Trophoblast cell (in vitro differentiated cells and primary cell): Measurements from ENCODE around the gene OMP.

ENCODE experiments used
- DNase-seq, 2 donors: peaks; one replicate each; pipeline ENCODE4 v3.0.0-alpha.2; 2016
- H2AFZ ChIP-seq: 2 replicates; pipeline ENCODE4 v1.6.1; 2013; ENCODE audit warnings: low read length, moderate library complexity, mild to moderate bottlenecking; ENCODE audit not compliant: insufficient read depth, poor library complexity
- H2AK5ac ChIP-seq: 2 replicates; pipeline ENCODE4 v1.6.1; 2013; ENCODE audit warnings: mild to moderate bottlenecking, low read length
- H2BK120ac ChIP-seq: 2 replicates; pipeline ENCODE4 v1.6.1; 2013; ENCODE audit warnings: low read length, mild to moderate bottlenecking, moderate library complexity; ENCODE audit not compliant: insufficient read depth, poor library complexity
- H2BK12ac ChIP-seq: 2 replicates; pipeline ENCODE4 v1.6.1; 2013; ENCODE audit warnings: mild to moderate bottlenecking, low read length, moderate library complexity
- H2BK5ac ChIP-seq: 2 replicates; pipeline ENCODE4 v1.6.1; 2013; ENCODE audit warnings: low read length, low read depth, moderate library complexity, mild to moderate bottlenecking; ENCODE audit not compliant: poor library complexity
- H3K14ac ChIP-seq: 2 replicates; pipeline ENCODE4 v1.6.1; 2013; ENCODE audit warnings: mild to moderate bottlenecking, low read length
- H3K18ac ChIP-seq: 2 replicates; pipeline ENCODE4 v1.6.1; 2013; ENCODE audit warnings: mild to moderate bottlenecking, low read length
- H3K23ac ChIP-seq: 2 replicates; pipeline ENCODE4 v1.6.1; 2013; ENCODE audit warnings: low read length
- H3K27ac ChIP-seq: 2 replicates; pipeline ENCODE4 v1.5.1; 2013; ENCODE audit warnings: low read depth, mild to moderate bottlenecking, inconsistent platforms, low read length, moderate library complexity
- H3K27me3 ChIP-seq: 2 replicates; pipeline ENCODE4 v1.6.1; 2013; ENCODE audit warnings: inconsistent platforms, mild to moderate bottlenecking, low read length, moderate library complexity; ENCODE audit not compliant: insufficient read depth
- H3K36me3 ChIP-seq, 2 experiments: 1 replicate in 1 of 2; 2 replicates in 1 of 2; pipeline ENCODE4 v1.6.1; 2013; ENCODE audit warnings: low read length in 2 of 2, mild to moderate bottlenecking in 2 of 2, moderate library complexity in 1 of 2; ENCODE audit not compliant: insufficient read depth in 2 of 2, control insufficient read depth in 1 of 2
- H3K4ac ChIP-seq: 2 replicates; pipeline ENCODE4 v1.6.1; 2013; ENCODE audit warnings: low read depth, mild to moderate bottlenecking, low read length, moderate library complexity
- H3K4me1 ChIP-seq, 2 experiments: 1 replicate in 1 of 2; 2 replicates in 1 of 2; pipeline ENCODE4 v1.6.1; 2013; ENCODE audit warnings: low read length in 2 of 2, mild to moderate bottlenecking in 2 of 2, moderate library complexity in 1 of 2; ENCODE audit not compliant: insufficient read depth in 2 of 2, control insufficient read depth in 1 of 2
- H3K4me2 ChIP-seq: 2 replicates; pipeline ENCODE4 v1.6.1; 2013; ENCODE audit warnings: inconsistent platforms, mild to moderate bottlenecking, low read length, moderate library complexity
- H3K4me3 ChIP-seq: 2 replicates; pipeline ENCODE4 v1.5.1; 2013; ENCODE audit warnings: mild to moderate bottlenecking, low read depth, low read length, inconsistent platforms
- H3K79me1 ChIP-seq: one replicate; pipeline ENCODE4 v1.6.1; 2013; ENCODE audit warnings: low read length
- H3K79me2 ChIP-seq: 2 replicates; pipeline ENCODE4 v1.6.1; 2013; ENCODE audit warnings: low read length, mild to moderate bottlenecking; ENCODE audit not compliant: control insufficient read depth, insufficient read depth, poor library complexity
- H3K9ac ChIP-seq: 2 replicates; pipeline ENCODE4 v1.6.1; 2013; ENCODE audit warnings: mild to moderate bottlenecking, low read length
- H3K9me3 ChIP-seq: 2 replicates; pipeline ENCODE4 v1.6.1; 2013; ENCODE audit warnings: low read depth, mild to moderate bottlenecking, control low read depth, inconsistent platforms, low read length; ENCODE audit not compliant: insufficient read depth
- H4K12ac ChIP-seq: 2 replicates; pipeline ENCODE4 v1.6.1; 2013; ENCODE audit warnings: low read depth, mild to moderate bottlenecking, low read length, moderate library complexity
- H4K8ac ChIP-seq: 2 replicates; pipeline ENCODE4 v1.6.1; 2013; ENCODE audit warnings: low read depth, mild to moderate bottlenecking, low read length, moderate library complexity
- H4K91ac ChIP-seq: one replicate; pipeline ENCODE4 v1.6.1; 2013; ENCODE audit warnings: low read depth, mild to moderate bottlenecking, low read length, moderate library complexity
- WGBS: extraction: QIAGEN DNeasy Blood & Tissue Kit; methylation state at CpG from one replicate; pipeline ENCODE4 v1.1.7; 2013; ENCODE audit warnings: missing lambda C conversion rate; ENCODE audit not compliant: insufficient read length, insufficient coverage; ENCODE audit errors: extremely low coverage; 5-methylcytosine and 5-hydroxymethylcytosine counted together

Gene OMP

GRCh38 chr11:77082838-77083565, 19.6 kb upstream of the OMP start:
- H3K23ac ChIP-seq, result no peak overlapping the region
- H2AK5ac ChIP-seq, result no peak overlapping the region
- DNase-seq, result no peak
- no peak overlapping the region for H3K4ac ChIP-seq
- H3K14ac ChIP-seq, result no peak overlapping the region
- no peaks in the 10 kb centered on the region for H3K27me3 ChIP-seq
- H3K4me1 ChIP-seq, result peaks cover under 1% of the 10 kb centered on the region in 2 experiments
- no peaks in the 10 kb centered on the region for H3K9me3 ChIP-seq
- no peak overlapping the region for H2BK120ac ChIP-seq
- no peak overlapping the region for H3K4me2 ChIP-seq
- no peak overlapping the region for H4K91ac ChIP-seq
- no peak overlapping the region for H3K18ac ChIP-seq
- WGBS, result no CpG with 5 or more reads among the region's 15 CpGs
- no peak overlapping the region for H3K27ac ChIP-seq
- no peak overlapping the region for H2BK12ac ChIP-seq
- H4K12ac ChIP-seq, result no peak overlapping the region
- no peak overlapping the region for H3K4me3 ChIP-seq
- peak overlapping the region; percentile 45 for H2AFZ ChIP-seq
- H4K8ac ChIP-seq, result no peak overlapping the region
- no peaks in the 10 kb centered on the region for H3K79me2 ChIP-seq
- no peaks in the 10 kb centered on the region for H3K79me1 ChIP-seq
- H3K9ac ChIP-seq, result no peak overlapping the region
- no peaks in the 10 kb centered on the region for H3K36me3 ChIP-seq
- no peak overlapping the region for H2BK5ac ChIP-seq

GRCh38 chr11:77083566-77084245, 18.9 kb upstream of the OMP start:
- no peak overlapping the region for H2BK5ac ChIP-seq
- no peak overlapping the region for H4K91ac ChIP-seq
- H2AFZ ChIP-seq, result no peak overlapping the region
- no peaks in the 10 kb centered on the region for H3K79me2 ChIP-seq
- H3K4me1 ChIP-seq, result peaks cover 6 to 7% of the 10 kb centered on the region in 2 experiments
- no peaks in the 10 kb centered on the region for H3K27me3 ChIP-seq
- H3K4me2 ChIP-seq, result no peak overlapping the region
- H3K36me3 ChIP-seq, result no peaks in the 10 kb centered on the region
- H2AK5ac ChIP-seq, result no peak overlapping the region
- H2BK120ac ChIP-seq, result no peak overlapping the region
- H3K14ac ChIP-seq, result no peak overlapping the region
- H3K9me3 ChIP-seq, result no peaks in the 10 kb centered on the region
- H3K9ac ChIP-seq, result no peak overlapping the region
- no peak for DNase-seq
- WGBS, result no CpG with 5 or more reads among the region's 12 CpGs
- H2BK12ac ChIP-seq, result no peak overlapping the region
- H3K27ac ChIP-seq, result no peak overlapping the region
- no peak overlapping the region for H3K23ac ChIP-seq
- no peak overlapping the region for H3K18ac ChIP-seq
- H4K8ac ChIP-seq, result no peak overlapping the region
- no peak overlapping the region for H4K12ac ChIP-seq
- no peaks in the 10 kb centered on the region for H3K79me1 ChIP-seq
- no peak overlapping the region for H3K4ac ChIP-seq
- H3K4me3 ChIP-seq, result no peak overlapping the region

- no peak overlapping the region for H3K4me3 ChIP-seq
Measured at GRCh38 chr11:77084581-77085191, 18.0 kb upstream of the OMP start.

GRCh38 chr11:77085652-77086051, 17.0 kb upstream of the OMP start:
- H4K12ac ChIP-seq, result no peak overlapping the region
- H2BK5ac ChIP-seq, result no peak overlapping the region
- peaks cover 9 to 12% of the 10 kb centered on the region in 2 experiments for H3K4me1 ChIP-seq
- no peak overlapping the region for H3K23ac ChIP-seq
- no peaks in the 10 kb centered on the region for H3K9me3 ChIP-seq
- H4K91ac ChIP-seq, result no peak overlapping the region
- H3K14ac ChIP-seq, result no peak overlapping the region
- H4K8ac ChIP-seq, result no peak overlapping the region
- H3K4ac ChIP-seq, result no peak overlapping the region
- WGBS, result no CpG with 5 or more reads among the region's 6 CpGs
- H3K36me3 ChIP-seq, result no peaks in the 10 kb centered on the region
- H3K79me1 ChIP-seq, result no peaks in the 10 kb centered on the region
- H3K4me3 ChIP-seq, result no peak overlapping the region
- H3K27ac ChIP-seq, result no peak overlapping the region
- no peak overlapping the region for H2BK120ac ChIP-seq
- H2AFZ ChIP-seq, result no peak overlapping the region
- H3K9ac ChIP-seq, result no peak overlapping the region
- H3K18ac ChIP-seq, result no peak overlapping the region
- no peaks in the 10 kb centered on the region for H3K27me3 ChIP-seq
- no peak overlapping the region for H2AK5ac ChIP-seq
- H3K79me2 ChIP-seq, result no peaks in the 10 kb centered on the region
- H2BK12ac ChIP-seq, result no peak overlapping the region
- DNase-seq, result no peak
- H3K4me2 ChIP-seq, result no peak overlapping the region

More at GRCh38 chr11:77084581-77085191, 18.0 kb upstream of the OMP start:
- H3K27ac ChIP-seq, result no peak overlapping the region
- no peak overlapping the region for H4K12ac ChIP-seq
- H3K9ac ChIP-seq, result no peak overlapping the region
- no peak overlapping the region for H3K4me2 ChIP-seq
- H2BK12ac ChIP-seq, result no peak overlapping the region
- no peaks in the 10 kb centered on the region for H3K27me3 ChIP-seq
- H3K79me1 ChIP-seq, result no peaks in the 10 kb centered on the region
- H3K9me3 ChIP-seq, result no peaks in the 10 kb centered on the region
- WGBS, result no CpG with 5 or more reads among the region's 25 CpGs
- H3K36me3 ChIP-seq, result no peaks in the 10 kb centered on the region
- H2BK120ac ChIP-seq, result no peak overlapping the region
- H2AFZ ChIP-seq, result no peak overlapping the region
- H2AK5ac ChIP-seq, result no peak overlapping the region
- no peak overlapping the region for H3K4ac ChIP-seq
- H3K79me2 ChIP-seq, result no peaks in the 10 kb centered on the region
- H4K91ac ChIP-seq, result no peak overlapping the region
- no peak overlapping the region for H2BK5ac ChIP-seq
- no peak overlapping the region for H3K23ac ChIP-seq
- no peak for DNase-seq
- no peak overlapping the region for H4K8ac ChIP-seq
- H3K4me1 ChIP-seq, result peaks cover 9 to 12% of the 10 kb centered on the region in 2 experiments
- H3K18ac ChIP-seq, result no peak overlapping the region
- H3K14ac ChIP-seq, result no peak overlapping the region
